ENCODE data around the gene HACD2.

- TF ChIP-seq CTCF (IDR thresholded peaks at IDR 0.05; ENCODE audit: insufficient read depth, low read length, poor library complexity, severe bottlenecking), result no peak
- TF ChIP-seq EZH2phosphoT487 (conservative IDR thresholded peaks at IDR 0.05; ENCODE audit: low read length), result no peak
Observed at GRCh38 chr3:123442908-123443307, 141.9 kb downstream of the HACD2 start.

Data from SU-DHL-6 (cell line).